IMR-90 (cell line): Measurements from ENCODE around the gene RBBP4. TPM values are rescaled to one million over a fixed set of nuclear protein-coding genes. Genes with fewer than 3 reads are reported as not detected.

Experiments used
- ATAC-seq: fragments of 200-7000 bp; cut with Tn5 transposase; 2 replicates; pipeline ENCODE4 v1.9.1; 2020; ENCODE audit warnings: low read depth, mild to moderate bottlenecking, moderate library complexity
- BruUV-seq: library from RNA; stranded (reverse); fragments of 400-500 nt; replicated peaks from 2 replicates; lab custom pipeline; 2021; lab: Mats Ljungman, UMichigan
- CTCF ChIA-PET: fragments of 300-600 bp; formaldehyde crosslinking; extraction: SDS; loops from one replicate; lab custom pipeline; 2021; ENCODE audit warnings: antibody characterized with exemption; lab: Yijun Ruan, JAX
- POLR2A ChIA-PET: fragments of 300-600 bp; sonication (Branson Sonifier 250); formaldehyde crosslinking; loops from one replicate; lab custom pipeline; 2022; ENCODE audit warnings: antibody characterized with exemption; ENCODE audit not compliant: unreplicated experiment; lab: Charles Lee
- DNase-seq: peaks from one replicate; pipeline ENCODE4 v3.0.0; 2013
- H2AFZ ChIP-seq: replicated peaks from 2 replicates; pipeline ENCODE3; 2013; ENCODE audit warnings: low read length, mild to moderate bottlenecking; ENCODE audit not compliant: poor library complexity
- H2AK5ac ChIP-seq: 2 replicates; pipeline ENCODE4 v1.6.1; 2013; ENCODE audit warnings: low read depth, low read length, inconsistent platforms
- H2AK9ac ChIP-seq: replicated peaks from 2 replicates; pipeline ENCODE3; 2013; ENCODE audit warnings: mild to moderate bottlenecking, low read depth, low read length, moderate library complexity; ENCODE audit not compliant: poor library complexity
- H2BK120ac ChIP-seq: 2 replicates; pipeline ENCODE4 v1.6.1; 2013; ENCODE audit warnings: low read depth, low read length, inconsistent platforms
- H2BK15ac ChIP-seq: 3 replicates; pipeline ENCODE4 v1.6.1; 2013; ENCODE audit warnings: low read depth, low read length, inconsistent platforms
- H2BK20ac ChIP-seq: 2 replicates; pipeline ENCODE4 v1.6.1; 2013; ENCODE audit warnings: low read depth, mild to moderate bottlenecking, inconsistent platforms, low read length, moderate library complexity
- H2BK5ac ChIP-seq: 2 replicates; pipeline ENCODE4 v1.6.1; 2013; ENCODE audit warnings: mild to moderate bottlenecking, low read depth, low read length, inconsistent platforms; ENCODE audit not compliant: poor library complexity, severe bottlenecking
- H3K14ac ChIP-seq: replicated peaks from 2 replicates; pipeline ENCODE4 v1.6.1; 2013; ENCODE audit warnings: low read depth, low read length, inconsistent platforms
- H3K18ac ChIP-seq: 2 replicates; pipeline ENCODE4 v1.6.1; 2013; ENCODE audit warnings: low read depth, low read length, control low read depth
- H3K23ac ChIP-seq: 2 replicates; pipeline ENCODE4 v1.6.1; 2013; ENCODE audit warnings: low read depth, low read length, inconsistent platforms
- H3K27ac ChIP-seq: 2 replicates; pipeline ENCODE4 v1.5.1; 2013; ENCODE audit warnings: mild to moderate bottlenecking, control low read depth, low read length; ENCODE audit not compliant: insufficient read depth
- H3K27me3 ChIP-seq: 2 replicates; pipeline ENCODE4 v1.6.1; 2013; ENCODE audit warnings: low read length; ENCODE audit not compliant: control insufficient read depth, insufficient read depth
- H3K36me3 ChIP-seq: 2 replicates; pipeline ENCODE4 v1.6.1; 2013; ENCODE audit warnings: low read length, mixed read lengths; ENCODE audit not compliant: control insufficient read depth, insufficient read depth
- H3K4ac ChIP-seq: 2 replicates; pipeline ENCODE4 v1.6.1; 2013; ENCODE audit warnings: low read depth, low read length, inconsistent platforms
- H3K4me1 ChIP-seq: 2 replicates; pipeline ENCODE4 v1.6.1; 2013; ENCODE audit warnings: low read length, mixed read lengths; ENCODE audit not compliant: control insufficient read depth, insufficient read depth
- H3K4me2 ChIP-seq: 2 replicates; pipeline ENCODE4 v1.6.1; 2013; ENCODE audit warnings: low read depth, mild to moderate bottlenecking, control low read depth, low read length, moderate library complexity
- H3K4me3 ChIP-seq: 2 replicates; pipeline ENCODE4 v1.5.1; 2013; ENCODE audit warnings: low read depth, mild to moderate bottlenecking, control low read depth, low read length, moderate library complexity; ENCODE audit not compliant: insufficient read depth
- H3K56ac ChIP-seq: 2 replicates; pipeline ENCODE4 v1.6.1; 2013; ENCODE audit warnings: low read length, inconsistent platforms; ENCODE audit not compliant: insufficient read depth; ENCODE audit errors: extremely low read depth
- H3K79me1 ChIP-seq, 2 experiments: 2 replicates each; pipeline ENCODE4 v1.6.1; 2013; ENCODE audit warnings: low read length in 2 of 2, inconsistent platforms in 1 of 2, low read depth in 1 of 2
- H3K9ac ChIP-seq: 2 replicates; pipeline ENCODE4 v1.6.1; 2013; ENCODE audit warnings: low read depth, low read length, control low read depth
- H3K9me1 ChIP-seq: 2 replicates; pipeline ENCODE4 v1.6.1; 2013; ENCODE audit warnings: low read length, inconsistent platforms; ENCODE audit not compliant: insufficient read depth
- H3K9me3 ChIP-seq: 2 replicates; pipeline ENCODE4 v1.6.1; 2013; ENCODE audit warnings: low read length; ENCODE audit not compliant: control insufficient read depth, insufficient read depth
- H4K20me1 ChIP-seq: 2 replicates; pipeline ENCODE4 v1.6.1; 2013; ENCODE audit warnings: low read length, inconsistent platforms; ENCODE audit not compliant: insufficient read depth
- H4K5ac ChIP-seq: 2 replicates; pipeline ENCODE4 v1.6.1; 2013; ENCODE audit warnings: mild to moderate bottlenecking, low read depth, low read length, control low read depth
- H4K8ac ChIP-seq, 2 experiments: 2 replicates each; pipeline ENCODE4 v1.6.1; 2013; ENCODE audit warnings: low read depth in 2 of 2, low read length in 2 of 2, control low read depth in 1 of 2, inconsistent platforms in 1 of 2
- H4K91ac ChIP-seq: 2 replicates; pipeline ENCODE4 v1.6.1; 2013; ENCODE audit warnings: low read depth, low read length, inconsistent platforms; ENCODE audit not compliant: insufficient read depth
- MAZ ChIP-seq: IDR thresholded peaks from 2 replicates; pipeline ENCODE4 v1.6.1; 2012; ENCODE audit warnings: low read depth, mild to moderate bottlenecking, low read length, improper control_type of control experiment, moderate library complexity, borderline replicate concordance
- NFE2L2 ChIP-seq: fragments of 150-350 bp; IDR thresholded peaks from 2 replicates; pipeline ENCODE4 v1.6.1; 2016; ENCODE audit warnings: low read depth, mild to moderate bottlenecking, low read length
- POLR2A ChIP-seq: IDR thresholded peaks from 2 replicates; pipeline ENCODE4 v1.6.1; 2012; ENCODE audit warnings: mild to moderate bottlenecking, low read depth, low read length
- RAD21 ChIP-seq: IDR thresholded peaks from 2 replicates; pipeline ENCODE4 v1.6.1; 2012; ENCODE audit warnings: low read length, improper control_type of control experiment
- WGBS, 2 experiments: methylation state at CpG; one replicate each; pipeline versions ENCODE4 v1.1.5 to v1.1.7; 2013; ENCODE audit warnings: missing lambda C conversion rate in 2 of 2; ENCODE audit not compliant: insufficient read length in 1 of 2; ENCODE audit errors: extremely low coverage in 2 of 2; 5-methylcytosine and 5-hydroxymethylcytosine counted together
- dilution Hi-C: fragments of 300-500 bp; cut with HindIII; formaldehyde crosslinking; loops from one replicate; pipeline ENCODE4 v1.14.3; 2018; ENCODE audit warnings: low sequenced_read_pairs; ENCODE audit not compliant: unreplicated experiment
- in situ Hi-C: fragments of 300-500 bp; cut with MboI; formaldehyde crosslinking; loops from 3 replicates; pipeline ENCODE4 v1.14.3; 2019; ENCODE audit warnings: low sequenced_read_pairs, inconsistent platforms, mixed read lengths
- intact Hi-C: fragments of 100-400 bp; cut with micrococcal nuclease; formaldehyde crosslinking; loops from 2 replicates; pipeline ENCODE4 v1.10.0; 2022
- polyA plus RNA-seq, 3 experiments: library from polyadenylated mRNA; depleted of rRNA; stranded (reverse); fragments of >200 nt; gene quantifications; 2 replicates each; pipeline ENCODE4 v1.2.3, GENCODE V29; 2012; ENCODE audit warnings: low replicate concordance in 1 of 3
- total RNA-seq: library from RNA; depleted of rRNA; stranded (reverse); fragments of >200 nt; gene quantifications from 2 replicates; pipeline ENCODE4 v1.2.3, GENCODE V29; 2012

Gene RBBP4
- total and polyA plus RNA-seq, 2 of the 4 experiments (the other 2 are of a cell fraction): 82.9 to 161 TPM

DNA sequence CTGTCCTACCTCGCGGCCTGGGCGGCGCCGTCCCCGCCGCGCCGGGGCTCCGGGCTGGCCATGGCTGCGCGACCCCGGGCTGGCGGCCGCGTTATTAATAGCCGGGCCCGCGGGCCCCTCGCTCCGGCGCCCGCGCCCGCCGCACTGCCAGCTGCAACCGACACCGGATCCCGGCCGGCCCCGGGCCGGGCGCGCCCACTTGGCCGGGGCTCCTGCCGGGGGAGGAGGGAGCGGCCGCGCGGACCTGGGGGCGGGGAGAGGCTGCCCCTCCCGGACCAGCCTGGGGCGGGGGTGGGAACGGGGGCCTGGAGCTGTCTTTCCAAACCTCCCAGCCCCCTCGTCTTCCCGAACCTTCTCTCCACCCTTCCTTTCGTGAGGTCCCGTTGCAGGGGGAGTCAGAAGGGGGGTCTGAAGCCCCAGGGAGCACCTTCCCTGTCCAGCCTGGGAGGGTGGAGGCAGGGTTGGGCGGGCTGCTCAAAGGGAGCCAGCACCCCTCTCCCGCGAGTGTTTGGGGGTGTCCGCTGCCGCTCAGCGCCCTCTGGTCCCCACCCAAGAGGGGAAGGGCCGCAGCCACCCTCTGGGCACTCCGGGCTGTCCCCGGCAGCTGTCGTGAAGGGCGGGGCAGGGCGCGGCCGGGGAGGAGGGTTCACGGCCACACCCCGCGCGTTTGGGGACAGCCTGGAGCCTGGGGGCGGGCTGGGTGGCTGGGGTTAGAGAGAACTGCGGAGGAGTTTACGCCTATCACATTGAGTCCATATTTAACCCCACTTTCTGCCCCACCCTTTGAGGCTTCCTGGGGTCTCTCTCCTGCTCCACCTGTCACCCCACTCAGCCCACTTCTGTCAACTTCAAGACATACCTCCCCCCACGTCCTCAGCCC lies 51.8 kb downstream of the RBBP4 start, which contains the start of gene SYNC:
SYNC (minus strand) TSS at position 172 of the 880 bp plus-strand sequence; CDS start at position 62, 110 bp downstream.
- H2BK5ac ChIP-seq: peak within 1 kb of the TSS; percentile 100
- H3K56ac ChIP-seq: peak within 1 kb of the TSS; percentile 93
- peak within 1 kb of the TSS; percentile 99 for H2BK120ac ChIP-seq
- H2BK15ac ChIP-seq: peak within 1 kb of the TSS; percentile 84; the same call in 2 of the 3 replicates
- H3K9me1 ChIP-seq: 0 out of 2 replicates have a peak, but pooled peaks cover 9% of the 10 kb centered on the region
- BruUV-seq: no TSS peak
- peak within 1 kb of the TSS; percentile 93 for H3K4me2 ChIP-seq
- H4K8ac ChIP-seq: peak within 1 kb of the TSS; percentile 71 to 99
- peak within 1 kb of the TSS; percentile 77 for H3K4me3 ChIP-seq
- no peaks in the 10 kb centered on the region for H3K36me3 ChIP-seq
- H3K27me3 ChIP-seq: no peaks in the 10 kb centered on the region
- in situ Hi-C loops: no loop called here
- no peaks in the 10 kb centered on the region; the same call in 1 of the 2 replicates for H4K20me1 ChIP-seq
- peak within 1 kb of the TSS; percentile 99 for H4K5ac ChIP-seq
- H2AK5ac ChIP-seq: peak within 1 kb of the TSS; percentile 98
- H3K9ac ChIP-seq: peak within 1 kb of the TSS; percentile 96
- peak within 1 kb of the TSS; percentile 99 for H3K18ac ChIP-seq
- peak within 1 kb of the TSS; percentile 100 for H2BK20ac ChIP-seq
- H2AK9ac ChIP-seq: peak within 1 kb of the TSS; percentile 100
- H3K4me1 ChIP-seq: peaks cover 15% of the 10 kb centered on the region
- H2AFZ ChIP-seq: peak within 1 kb of the TSS; percentile 93
- CTCF ChIA-PET: interaction anchor here (1.3 to 1.7 kb wide), 2 partner anchors 10 to 70 kb away, joined by 4 to 6 read pairs; no protein-coding TSS in a partner anchor
- H3K79me1 ChIP-seq: peaks cover 22 to 34% of the 10 kb centered on the region in 2 experiments
- H3K27ac ChIP-seq: peak within 1 kb of the TSS; percentile 97
- ATAC-seq (peak; percentile 55), DNase-seq (peak; percentile 78)
- intact Hi-C loops: loop anchor here (2.0 to 10.0 kb wide), 2 partner anchors 52 to 392 kb away; partner anchors contain the start of genes RBBP4 and ZBTB8OS
- peak within 1 kb of the TSS; percentile 100 for H3K23ac ChIP-seq
- POLR2A ChIA-PET: interaction anchor here (0.6 kb wide), 1 partner anchor 15 kb away, joined by 5 read pairs; no protein-coding TSS in a partner anchor
- no peak for TF ChIP-seq NFE2L2
- 0 out of 2 replicates have a peak, but pooled peaks have one; percentile 1 for TF ChIP-seq RAD21
- peak; percentile 78 for TF ChIP-seq POLR2A
- TF ChIP-seq MAZ: peak; percentile 76; the same call in 1 of the 2 replicates
- 0% methylated on average over 1 of the region's 70 CpGs; no CpG with 5 or more reads in 1 of the 2 experiments for WGBS, 2 experiments
- dilution Hi-C loops: no loop called here
- H3K14ac ChIP-seq: peak within 1 kb of the TSS; percentile 98
- H3K9me3 ChIP-seq: peaks cover 3% of the 10 kb centered on the region; the same call in 1 of the 2 replicates
- peak within 1 kb of the TSS; percentile 99 for H4K91ac ChIP-seq
- peak within 1 kb of the TSS; percentile 100 for H3K4ac ChIP-seq
